ENCODE data around the gene FRMD4A. TPM values are rescaled to one million over a fixed set of nuclear protein-coding genes. Genes with fewer than 3 reads are reported as not detected.

The FRMD4A gene
- total RNA-seq, 1 experiment from 2014 or later = 19.6 TPM

DNA sequence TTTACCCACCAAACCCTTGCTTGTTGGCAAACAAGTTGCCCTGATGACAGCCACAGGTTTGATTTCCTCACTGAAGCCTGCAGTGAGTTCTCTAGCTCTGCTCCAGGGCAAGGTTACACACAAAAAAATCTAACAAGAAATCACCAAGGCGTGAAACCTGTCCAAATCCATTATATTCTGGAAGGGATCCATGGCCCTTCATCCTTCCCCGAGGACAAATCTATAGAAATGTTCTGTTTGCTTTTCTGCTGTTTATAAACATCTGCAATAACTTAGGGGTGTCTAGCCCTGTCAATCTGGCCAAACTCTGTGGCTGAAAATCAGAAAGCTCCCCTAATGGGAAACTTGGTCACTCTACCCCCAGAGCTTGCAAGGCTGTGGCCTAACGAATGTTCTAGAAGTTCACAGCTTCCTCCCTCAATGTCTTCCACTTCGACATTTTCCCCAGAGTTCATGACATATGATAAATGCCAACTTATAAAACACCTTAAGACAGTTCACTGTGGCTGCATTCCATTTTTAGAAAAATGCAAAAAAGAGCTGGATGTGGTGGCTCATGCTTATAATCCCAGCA is 579.4 kb downstream of the FRMD4A start:
- Histone ChIP-seq H3K79me2 (ENCODE audit: insufficient read depth, low read length) (no peaks in the 10 kb centered on the region), H3K4me2 (ENCODE audit: insufficient read depth, insufficient read length, low read length) (no peak overlapping the region), H3K9ac (ENCODE audit: extremely low read depth, insufficient read length, low read length) (no peak overlapping the region), H4K20me1 (ENCODE audit: control insufficient read depth, insufficient read depth, insufficient read length) (no peaks in the 10 kb centered on the region), H3K9me3 (ENCODE audit: control insufficient read depth, low read depth, low read length) (no peaks in the 10 kb centered on the region), H3K23me2 (ENCODE audit: insufficient read length, low read depth, low read length, poor library complexity, severe bottlenecking) (no peaks in the 10 kb centered on the region), H2BK5ac (ENCODE audit: insufficient read length, low read length) (no peak overlapping the region), H3K27me3 (ENCODE audit: insufficient read depth, low read length) (no peaks in the 10 kb centered on the region), H4K5ac (ENCODE audit: insufficient read length, low read depth, low read length) (no peak overlapping the region), H2BK15ac (ENCODE audit: low read depth, low read length) (no peak overlapping the region), H3T11ph (ENCODE audit: low read length) (no peak overlapping the region), H2BK120ac (ENCODE audit: low read depth, low read length, poor library complexity, severe bottlenecking) (no peak overlapping the region), H2AFZ (ENCODE audit: low read length) (no peak overlapping the region), H4K8ac (replicated peaks; ENCODE audit: insufficient read length, low read depth, low read length) (no peak overlapping the region), H3K27ac (ENCODE audit: insufficient read length, low read depth, low read length) (no peak overlapping the region), H2BK12ac (ENCODE audit: insufficient read length, low read depth, low read length) (no peak overlapping the region), H3K56ac (ENCODE audit: insufficient read length, low read depth, low read length) (no peak overlapping the region), H3K4ac (ENCODE audit: low read depth, low read length) (no peak overlapping the region), H2AK5ac (ENCODE audit: insufficient read length, low read length) (no peak overlapping the region), H3K79me1 (ENCODE audit: insufficient read depth, low read depth, low read length, poor library complexity, severe bottlenecking) (no peaks in the 10 kb centered on the region), H4K91ac (ENCODE audit: insufficient read length, low read depth, low read length) (no peak overlapping the region), H2BK20ac (ENCODE audit: low read depth, low read length, poor library complexity, severe bottlenecking) (no peak overlapping the region), H3K14ac (ENCODE audit: insufficient read depth, low read length) (no peak overlapping the region), H3K4me1 (ENCODE audit: insufficient read depth, low read length) (peaks cover 4% of the 10 kb centered on the region; the same call in 1 of the 2 replicates), H3K23ac (ENCODE audit: insufficient read length, low read depth, low read length) (no peak overlapping the region), H3K18ac (ENCODE audit: insufficient read length, low read depth, low read length) (no peak overlapping the region)
- Mint-ChIP-seq H3K4me3 (no peak overlapping the region), H3K27me3 (ENCODE audit: low read depth) (no peaks in the 10 kb centered on the region), H3K27ac (no peak overlapping the region), H3K4me1 (peaks cover 7 to 8% of the 10 kb centered on the region in 2 experiments; a peak in 2 of 4 replicates), H3K36me3 (ENCODE audit: insufficient read depth in 1 of 3, low read depth in 3 of 3) (no peaks in the 10 kb centered on the region), H3K9me3 (no peaks in the 10 kb centered on the region)
- DNase-seq = no peak
- TF ChIP-seq, protein P1, sequence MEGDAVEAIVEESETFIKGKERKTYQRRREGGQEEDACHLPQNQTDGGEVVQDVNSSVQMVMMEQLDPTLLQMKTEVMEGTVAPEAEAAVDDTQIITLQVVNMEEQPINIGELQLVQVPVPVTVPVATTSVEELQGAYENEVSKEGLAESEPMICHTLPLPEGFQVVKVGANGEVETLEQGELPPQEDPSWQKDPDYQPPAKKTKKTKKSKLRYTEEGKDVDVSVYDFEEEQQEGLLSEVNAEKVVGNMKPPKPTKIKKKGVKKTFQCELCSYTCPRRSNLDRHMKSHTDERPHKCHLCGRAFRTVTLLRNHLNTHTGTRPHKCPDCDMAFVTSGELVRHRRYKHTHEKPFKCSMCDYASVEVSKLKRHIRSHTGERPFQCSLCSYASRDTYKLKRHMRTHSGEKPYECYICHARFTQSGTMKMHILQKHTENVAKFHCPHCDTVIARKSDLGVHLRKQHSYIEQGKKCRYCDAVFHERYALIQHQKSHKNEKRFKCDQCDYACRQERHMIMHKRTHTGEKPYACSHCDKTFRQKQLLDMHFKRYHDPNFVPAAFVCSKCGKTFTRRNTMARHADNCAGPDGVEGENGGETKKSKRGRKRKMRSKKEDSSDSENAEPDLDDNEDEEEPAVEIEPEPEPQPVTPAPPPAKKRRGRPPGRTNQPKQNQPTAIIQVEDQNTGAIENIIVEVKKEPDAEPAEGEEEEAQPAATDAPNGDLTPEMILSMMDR (conservative IDR thresholded peaks at IDR 0.05) = no peak
- no CpG with 5 or more reads among the region's 4 CpGs for whole genome bisulfite sequencing (ENCODE audit: extremely low coverage, insufficient read length, low lambda C conversion rate)

Measured in H9 (cell line).